Hematopoietic multipotent progenitor cell (in vitro differentiated cells): ENCODE results near the gene GRID2. TPM values are rescaled to one million over a fixed set of nuclear protein-coding genes. Genes with fewer than 3 reads are reported as not detected.
"Not testable (repeated sequence)": the region's sequence is repeated elsewhere in the genome, so short reads cannot be mapped to it uniquely, and the experiment has no call there.

Experiments
- DNase-seq, 3 donors: peaks; one replicate each; pipeline ENCODE4 v3.0.0-alpha.2; 2011 to 2015; ENCODE audit warnings: low read depth in 2 of 3, low spot score in 2 of 3
- total RNA-seq: library from RNA; depleted of rRNA; stranded (reverse); fragments of >200 nt; gene quantifications from one replicate; pipeline ENCODE4 v1.2.3, GENCODE V29; 2012

Gene GRID2
- total RNA-seq, 1 donor = not detected

- no peak for DNase-seq
These were observed 1330.0 kb downstream of the GRID2 start for GRCh38 chr4:93633721-93634120.

GRCh38 chr4:93635943-93636342, 1332.2 kb downstream of the GRID2 start:
- no peak for DNase-seq

GRCh38 chr4:93645120-93645519, 1341.4 kb downstream of the GRID2 start:
- DNase-seq = no peak

- DNase-seq = no peak
These were observed 1342.6 kb downstream of the GRID2 start for GRCh38 chr4:93646233-93646930.

GRCh38 chr4:93648258-93648657, 1344.5 kb downstream of the GRID2 start:
- DNase-seq = no peak

GRCh38 chr4:93649828-93650227, 1346.1 kb downstream of the GRID2 start:
- DNase-seq = no peak

GRCh38 chr4:93654211-93654610, 1350.4 kb downstream of the GRID2 start:
- DNase-seq = no peak

GRCh38 chr4:93657527-93657926, 1353.8 kb downstream of the GRID2 start:
- DNase-seq = no peak

GRCh38 chr4:93658443-93658842, 1354.7 kb downstream of the GRID2 start:
- no peak for DNase-seq

GRCh38 chr4:93659629-93660028, 1355.9 kb downstream of the GRID2 start:
- no peak for DNase-seq

GRCh38 chr4:93660036-93660435, 1356.3 kb downstream of the GRID2 start:
- no peak for DNase-seq

- DNase-seq = no peak
These were observed 1366.7 kb downstream of the GRID2 start for GRCh38 chr4:93670434-93670833.

- DNase-seq = no peak
These were observed 1367.3 kb downstream of the GRID2 start for GRCh38 chr4:93671093-93671492.

- not testable (repeated sequence) for DNase-seq
These were observed 1373.2 kb downstream of the GRID2 start for GRCh38 chr4:93676937-93677336.

- DNase-seq = no peak
These were observed 1380.8 kb downstream of the GRID2 start for GRCh38 chr4:93684571-93684970.

- DNase-seq = no peak
These were observed 1383.5 kb downstream of the GRID2 start for GRCh38 chr4:93687304-93687703.

GRCh38 chr4:93688978-93689377, 1385.2 kb downstream of the GRID2 start:
- DNase-seq = no peak

- no peak for DNase-seq
These were observed 1389.4 kb downstream of the GRID2 start for GRCh38 chr4:93693141-93693540.

- DNase-seq = no peak
These were observed 1394.9 kb downstream of the GRID2 start for GRCh38 chr4:93698686-93699085.

- DNase-seq = no peak
These were observed 1396.8 kb downstream of the GRID2 start for GRCh38 chr4:93700571-93700970.

- no peak for DNase-seq
These were observed 1406.5 kb downstream of the GRID2 start for GRCh38 chr4:93710101-93710846.

GRCh38 chr4:93710847-93711430, 1407.2 kb downstream of the GRID2 start:
- DNase-seq = no peak
